Retinal pigment epithelial cell (primary cell): ENCODE measurements around the gene HPD.
A peak's percentile ranks its signal among the peaks of the same experiment; 100 is the strongest.
"Not testable (repeated sequence)": the region's sequence is repeated elsewhere in the genome, so short reads cannot be mapped to it uniquely, and the experiment has no call there.

Source experiments
- DNase-seq: peaks from one replicate; pipeline ENCODE4 v3.0.0-alpha.2; 2010; ENCODE audit warnings: low read depth
- H3K4me3 ChIP-seq: 2 replicates; pipeline ENCODE4 v1.5.1; 2011; ENCODE audit warnings: mild to moderate bottlenecking, low read length, control low read depth, moderate library complexity
- CTCF ChIP-seq: conservative IDR thresholded peaks from 2 replicates; pipeline ENCODE4 v1.5.1; 2011; ENCODE audit warnings: low read depth, low read length, control low read depth, inconsistent platforms

HPD gene

GRCh38 chr12:121861636-121862254 is 3.1 kb upstream of the HPD start:
- peak overlapping the region; percentile 7 for H3K4me3 ChIP-seq
- DNase-seq: peak; percentile 86
- TF ChIP-seq CTCF: no peak

GRCh38 chr12:121860699-121861098 is 2.0 kb upstream of the HPD start:
- not testable (repeated sequence) for DNase-seq

GRCh38 chr12:121860257-121860656 is 1.6 kb upstream of the HPD start:
- TF ChIP-seq CTCF: no peak
- H3K4me3 ChIP-seq: no peak overlapping the region
- DNase-seq: no peak

More at GRCh38 chr12:121860699-121861098, 2.0 kb upstream of the HPD start:
- not testable (repeated sequence) for H3K4me3 ChIP-seq

GRCh38 chr12:121858318-121858661 is 369 bp downstream of the HPD start:
- TF ChIP-seq CTCF: no peak
- no peak for DNase-seq

GRCh38 chr12:121857322-121858246 is 1.1 kb downstream of the HPD start:
- H3K4me3 ChIP-seq: no peak overlapping the region
- no peak for DNase-seq
- no peak for TF ChIP-seq CTCF

More at GRCh38 chr12:121858318-121858661, 369 bp downstream of the HPD start:
- no peak overlapping the region for H3K4me3 ChIP-seq

GRCh38 chr12:121852392-121852791 is 6.3 kb downstream of the HPD start:
- not testable (repeated sequence) for DNase-seq, H3K4me3 ChIP-seq

- no peak overlapping the region for H3K4me3 ChIP-seq
- TF ChIP-seq CTCF: no peak
- no peak for DNase-seq
Observed at GRCh38 chr12:121849665-121850064, 9.0 kb downstream of the HPD start.

- no peak for TF ChIP-seq CTCF
Observed at GRCh38 chr12:121849211-121849610, 9.4 kb downstream of the HPD start.

More at GRCh38 chr12:121849211-121849610, 9.4 kb downstream of the HPD start:
- DNase-seq: no peak
- no peak overlapping the region for H3K4me3 ChIP-seq
